MG63 (cell line): ENCODE results near the gene SERAC1. TPM values are rescaled to one million over a fixed set of nuclear protein-coding genes. Genes with fewer than 3 reads are reported as not detected.
A peak's percentile ranks its signal among the peaks of the same experiment; 100 is the strongest.
"Not testable (repeated sequence)": the region's sequence is repeated elsewhere in the genome, so short reads cannot be mapped to it uniquely, and the experiment has no call there.

Experiments used
- DNase-seq: peaks from one replicate; pipeline ENCODE4 v3.0.0-alpha.2; 2020
- H3K27me3 ChIP-seq: fragments of 250-450 bp; sonication (Bioruptor Pico); 2 replicates; pipeline ENCODE4 v1.5.1; 2020; ENCODE audit warnings: mild to moderate bottlenecking, moderate library complexity
- H3K36me3 ChIP-seq: fragments of 250-450 bp; sonication (Bioruptor Pico); 2 replicates; pipeline ENCODE4 v1.5.1; 2020; ENCODE audit warnings: mild to moderate bottlenecking, moderate library complexity
- H3K4me3 ChIP-seq: fragments of 250-450 bp; sonication (Bioruptor Pico); 2 replicates; pipeline ENCODE4 v1.5.1; 2020; ENCODE audit warnings: mild to moderate bottlenecking, moderate library complexity
- H3K9me3 ChIP-seq: fragments of 250-450 bp; sonication (Bioruptor Pico); 2 replicates; pipeline ENCODE4 v1.5.1; 2020; ENCODE audit warnings: mild to moderate bottlenecking, moderate library complexity
- total RNA-seq: library from RNA; depleted of rRNA; stranded (reverse); fragments of >200 nt; shearing (Covaris generic); gene quantifications from 2 replicates; pipeline ENCODE4 v1.2.3, GENCODE V29; 2014; ENCODE audit warnings: low replicate concordance

The SERAC1 gene
- total RNA-seq, 1 experiment from 2014 or later, result 5.7 TPM

- Histone ChIP-seq H3K4me3 (no peak overlapping the region), H3K27me3 (no peaks in the 10 kb centered on the region), H3K36me3 (peaks cover 12% of the 10 kb centered on the region), H3K9me3 (no peaks in the 10 kb centered on the region)
- DNase-seq, result no peak
Observed at GRCh38 chr6:158154816-158155215, 13.2 kb downstream of the SERAC1 start.

- H3K36me3 ChIP-seq, result peaks cover 12% of the 10 kb centered on the region
- H3K27me3 ChIP-seq, result no peaks in the 10 kb centered on the region
- DNase-seq, result no peak
- H3K9me3 ChIP-seq, result no peaks in the 10 kb centered on the region
- H3K4me3 ChIP-seq, result no peak overlapping the region
Observed at GRCh38 chr6:158153576-158153975, 14.5 kb downstream of the SERAC1 start.

GRCh38 chr6:158152659-158153058 lies 15.4 kb downstream of the SERAC1 start:
- Histone ChIP-seq H3K27me3 (no peaks in the 10 kb centered on the region), H3K9me3 (no peaks in the 10 kb centered on the region), H3K36me3 (peaks cover 12% of the 10 kb centered on the region), H3K4me3 (no peak overlapping the region)
- no peak for DNase-seq

GRCh38 chr6:158152025-158152424 lies 16.0 kb downstream of the SERAC1 start:
- DNase-seq, H3K9me3 ChIP-seq, H3K27me3 ChIP-seq: not testable (repeated sequence)

GRCh38 chr6:158150701-158151100 lies 17.4 kb downstream of the SERAC1 start:
- no peaks in the 10 kb centered on the region for H3K9me3 ChIP-seq
- H3K4me3 ChIP-seq, result no peak overlapping the region
- H3K27me3 ChIP-seq, result no peaks in the 10 kb centered on the region
- H3K36me3 ChIP-seq, result peaks cover 4% of the 10 kb centered on the region
- DNase-seq, result no peak

More at GRCh38 chr6:158152025-158152424, 16.0 kb downstream of the SERAC1 start:
- H3K36me3 ChIP-seq, H3K4me3 ChIP-seq: not testable (repeated sequence)

GRCh38 chr6:158149641-158150040 lies 18.4 kb downstream of the SERAC1 start:
- Histone ChIP-seq H3K9me3 (no peaks in the 10 kb centered on the region), H3K4me3 (no peak overlapping the region), H3K36me3 (peaks cover 4% of the 10 kb centered on the region), H3K27me3 (no peaks in the 10 kb centered on the region)
- peak; percentile 36 for DNase-seq

GRCh38 chr6:158143700-158144099 lies 24.4 kb downstream of the SERAC1 start:
- Histone ChIP-seq H3K9me3 (no peaks in the 10 kb centered on the region), H3K27me3 (no peaks in the 10 kb centered on the region), H3K36me3 (peaks cover 7% of the 10 kb centered on the region), H3K4me3 (no peak overlapping the region)
- DNase-seq, result no peak

- Histone ChIP-seq H3K36me3 (peaks cover 7% of the 10 kb centered on the region), H3K27me3 (no peaks in the 10 kb centered on the region), H3K4me3 (no peak overlapping the region), H3K9me3 (no peaks in the 10 kb centered on the region)
- peak; percentile 77 for DNase-seq
Observed at GRCh38 chr6:158142789-158143188, 25.3 kb downstream of the SERAC1 start.

- no peak for DNase-seq
Observed at GRCh38 chr6:158131926-158132325, 36.1 kb downstream of the SERAC1 start.

GRCh38 chr6:158125271-158125670 lies 42.8 kb downstream of the SERAC1 start:
- no peak for DNase-seq
- Histone ChIP-seq H3K9me3 (no peaks in the 10 kb centered on the region; the same call in 1 of the 2 replicates), H3K36me3 (peaks cover 7% of the 10 kb centered on the region), H3K27me3 (no peaks in the 10 kb centered on the region), H3K4me3 (no peak overlapping the region)

More at GRCh38 chr6:158131926-158132325, 36.1 kb downstream of the SERAC1 start:
- Histone ChIP-seq H3K36me3 (no peaks in the 10 kb centered on the region; the same call in none of the 2 replicates), H3K27me3 (no peaks in the 10 kb centered on the region), H3K9me3 (no peaks in the 10 kb centered on the region), H3K4me3 (no peak overlapping the region)

GRCh38 chr6:158124288-158124687 lies 43.8 kb downstream of the SERAC1 start:
- Histone ChIP-seq H3K9me3 (no peaks in the 10 kb centered on the region; the same call in 1 of the 2 replicates), H3K27me3 (no peaks in the 10 kb centered on the region), H3K4me3 (no peak overlapping the region), H3K36me3 (peaks cover 7% of the 10 kb centered on the region)
- DNase-seq, result no peak

GRCh38 chr6:158122048-158122447 lies 46.0 kb downstream of the SERAC1 start:
- H3K27me3 ChIP-seq, result no peaks in the 10 kb centered on the region
- no peak for DNase-seq
- no peaks in the 10 kb centered on the region; the same call in 1 of the 2 replicates for H3K9me3 ChIP-seq
- H3K36me3 ChIP-seq, result peaks cover 7% of the 10 kb centered on the region
- H3K4me3 ChIP-seq, result no peak overlapping the region

GRCh38 chr6:158121335-158121734 lies 46.7 kb downstream of the SERAC1 start:
- Histone ChIP-seq H3K4me3 (no peak overlapping the region), H3K27me3 (no peaks in the 10 kb centered on the region), H3K9me3 (no peaks in the 10 kb centered on the region; the same call in 1 of the 2 replicates), H3K36me3 (peaks cover 7% of the 10 kb centered on the region)
- no peak for DNase-seq

- Histone ChIP-seq H3K27me3 (no peaks in the 10 kb centered on the region), H3K9me3 (no peaks in the 10 kb centered on the region), H3K4me3 (no peak overlapping the region), H3K36me3 (peaks cover 3% of the 10 kb centered on the region; the same call in 1 of the 2 replicates)
- no peak for DNase-seq
Observed at GRCh38 chr6:158118886-158119285, 49.2 kb downstream of the SERAC1 start.

- DNase-seq, result no peak
- Histone ChIP-seq H3K9me3 (no peaks in the 10 kb centered on the region), H3K4me3 (no peak overlapping the region), H3K27me3 (no peaks in the 10 kb centered on the region), H3K36me3 (peaks cover 6% of the 10 kb centered on the region)
Observed at GRCh38 chr6:158115508-158115907, 52.6 kb downstream of the SERAC1 start.

- no peaks in the 10 kb centered on the region for H3K27me3 ChIP-seq
- H3K9me3 ChIP-seq, result no peaks in the 10 kb centered on the region
- peaks cover 10% of the 10 kb centered on the region for H3K36me3 ChIP-seq
- no peak for DNase-seq
- H3K4me3 ChIP-seq, result no peak overlapping the region
Observed at GRCh38 chr6:158115102-158115501, 53.0 kb downstream of the SERAC1 start.

- Histone ChIP-seq H3K27me3 (no peaks in the 10 kb centered on the region), H3K36me3 (peaks cover 20% of the 10 kb centered on the region), H3K4me3 (no peak overlapping the region), H3K9me3 (no peaks in the 10 kb centered on the region)
- DNase-seq, result no peak
Observed at GRCh38 chr6:158113802-158114201, 54.3 kb downstream of the SERAC1 start.

- no peak overlapping the region for H3K4me3 ChIP-seq
- H3K36me3 ChIP-seq, result peaks cover 24% of the 10 kb centered on the region
- H3K9me3 ChIP-seq, result no peaks in the 10 kb centered on the region
- H3K27me3 ChIP-seq, result no peaks in the 10 kb centered on the region
- no peak for DNase-seq
Observed at GRCh38 chr6:158111987-158112386, 56.1 kb downstream of the SERAC1 start.

GRCh38 chr6:158110986-158111385 lies 57.1 kb downstream of the SERAC1 start:
- no peak for DNase-seq
- H3K27me3 ChIP-seq, result no peaks in the 10 kb centered on the region
- no peaks in the 10 kb centered on the region for H3K9me3 ChIP-seq
- H3K4me3 ChIP-seq, result no peak overlapping the region
- H3K36me3 ChIP-seq, result peaks cover 24% of the 10 kb centered on the region
